ENCODE data around the gene RASGRP4. TPM values are rescaled to one million over a fixed set of nuclear protein-coding genes. Genes with fewer than 3 reads are reported as not detected.
"Not testable (repeated sequence)": the region's sequence is repeated elsewhere in the genome, so short reads cannot be mapped to it uniquely, and the experiment has no call there.

The RASGRP4 gene, protein sequence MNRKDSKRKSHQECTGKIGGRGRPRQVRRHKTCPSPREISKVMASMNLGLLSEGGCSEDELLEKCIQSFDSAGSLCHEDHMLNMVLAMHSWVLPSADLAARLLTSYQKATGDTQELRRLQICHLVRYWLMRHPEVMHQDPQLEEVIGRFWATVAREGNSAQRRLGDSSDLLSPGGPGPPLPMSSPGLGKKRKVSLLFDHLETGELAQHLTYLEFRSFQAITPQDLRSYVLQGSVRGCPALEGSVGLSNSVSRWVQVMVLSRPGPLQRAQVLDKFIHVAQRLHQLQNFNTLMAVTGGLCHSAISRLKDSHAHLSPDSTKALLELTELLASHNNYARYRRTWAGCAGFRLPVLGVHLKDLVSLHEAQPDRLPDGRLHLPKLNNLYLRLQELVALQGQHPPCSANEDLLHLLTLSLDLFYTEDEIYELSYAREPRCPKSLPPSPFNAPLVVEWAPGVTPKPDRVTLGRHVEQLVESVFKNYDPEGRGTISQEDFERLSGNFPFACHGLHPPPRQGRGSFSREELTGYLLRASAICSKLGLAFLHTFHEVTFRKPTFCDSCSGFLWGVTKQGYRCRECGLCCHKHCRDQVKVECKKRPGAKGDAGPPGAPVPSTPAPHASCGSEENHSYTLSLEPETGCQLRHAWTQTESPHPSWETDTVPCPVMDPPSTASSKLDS
- total RNA-seq, result 8.4 TPM
- long read RNA-seq, partial matches to known transcripts, result 2 of 2 reads
- long read RNA-seq, other reads (novel, unspliced or antisense), result 0 of 2 reads

DNA sequence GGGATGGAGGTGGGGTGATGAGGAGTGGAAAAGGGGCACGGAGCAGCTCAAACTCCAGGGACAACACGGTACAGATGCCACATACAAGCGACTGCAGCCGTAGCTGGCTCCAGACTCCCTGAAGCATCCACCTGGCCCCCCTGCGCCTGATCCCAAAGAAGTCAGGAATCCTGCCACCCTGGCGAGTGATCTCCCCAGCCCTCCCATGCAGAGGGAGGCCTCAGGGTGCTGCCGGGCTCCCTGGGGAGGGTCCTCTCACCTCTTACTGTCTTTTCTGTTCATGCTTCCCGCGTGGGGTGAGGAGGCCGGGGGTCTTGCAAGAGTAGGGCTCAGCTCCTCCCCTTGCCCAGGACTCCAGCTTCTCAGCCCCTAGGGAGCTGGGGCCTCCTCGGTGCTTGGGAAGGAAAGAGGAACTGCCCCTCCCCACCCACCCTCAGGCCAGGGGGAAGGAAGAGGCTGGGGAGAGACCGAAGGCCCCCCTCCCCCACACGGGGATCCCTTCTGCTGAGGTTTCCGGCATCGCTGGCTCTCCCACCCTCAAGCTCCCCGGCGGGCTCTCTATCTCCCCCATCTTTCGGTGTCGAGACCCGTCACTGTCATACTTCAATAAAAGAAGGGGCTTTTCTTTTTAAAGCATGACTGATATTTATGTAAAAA is at the start of gene RASGRP4:
TSS of gene RASGRP4 (minus strand) at position 410 of the 657 bp plus-strand sequence. CDS start at position 282, 128 bp downstream.
- DNase-seq (ENCODE audit: low spot score), result no peak

DNA sequence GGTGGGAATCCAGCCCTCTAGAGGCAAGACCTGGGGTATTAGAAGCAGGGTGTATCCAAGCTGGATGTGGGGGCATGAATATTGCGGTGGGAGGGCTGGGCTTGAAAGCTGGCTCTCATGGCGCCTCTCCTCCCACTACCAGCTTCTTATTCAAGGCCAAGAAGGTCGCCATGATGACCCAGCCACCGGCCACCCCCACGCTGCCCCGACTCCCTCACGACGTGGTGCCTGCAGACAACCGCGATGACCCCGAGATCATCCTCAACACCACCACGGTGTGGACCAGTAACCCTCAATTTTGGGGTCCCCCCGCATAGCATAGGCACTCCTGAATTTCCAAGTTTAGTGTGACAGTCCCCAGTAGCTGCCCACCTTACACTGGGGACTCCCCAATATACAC is 49.2 kb upstream of the RASGRP4 start:
- DNase-seq (ENCODE audit: low spot score), result no peak

DNA sequence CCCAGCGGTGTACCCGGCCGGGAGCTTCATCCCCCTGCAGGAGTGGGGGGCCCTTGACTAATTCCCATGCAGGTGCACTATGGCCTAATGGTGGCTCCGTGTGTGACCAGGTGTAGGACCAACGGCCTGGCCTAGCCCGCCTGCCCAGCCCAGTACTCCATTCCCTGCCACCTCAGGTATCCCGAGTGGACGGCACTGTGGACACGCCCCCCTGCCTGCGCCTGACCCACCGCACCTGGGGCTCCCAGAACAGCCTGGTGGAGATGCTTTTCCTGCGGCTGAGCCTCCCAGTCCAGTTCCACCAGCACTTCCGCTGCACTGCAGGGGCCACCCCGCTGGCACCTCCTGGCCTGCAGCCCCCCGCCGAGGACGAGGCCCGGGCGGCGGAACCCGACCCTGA is 47.2 kb upstream of the RASGRP4 start:
- DNase-seq (ENCODE audit: low spot score), result no peak

DNA sequence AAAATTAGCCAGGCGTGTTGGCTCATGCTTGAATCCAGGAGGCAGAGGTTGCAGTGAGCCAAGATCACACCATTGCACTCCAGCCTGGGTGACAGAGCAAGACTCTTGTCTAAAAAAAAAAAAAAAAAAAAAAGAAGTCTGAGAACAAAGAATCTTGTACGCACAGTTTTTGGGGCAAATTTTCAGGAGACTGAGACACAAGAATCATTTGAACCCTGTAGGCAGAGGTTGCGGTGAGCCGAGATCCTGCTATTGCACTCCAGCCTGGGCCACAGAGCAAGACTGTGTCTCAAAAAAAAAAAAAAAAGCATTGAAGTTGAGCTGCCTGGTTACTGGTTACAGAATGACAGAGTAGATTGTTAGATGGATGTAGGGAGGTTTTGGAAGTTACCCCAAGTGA is 46.7 kb upstream of the RASGRP4 start:
- not testable (repeated sequence) for DNase-seq (ENCODE audit: low spot score)

DNA sequence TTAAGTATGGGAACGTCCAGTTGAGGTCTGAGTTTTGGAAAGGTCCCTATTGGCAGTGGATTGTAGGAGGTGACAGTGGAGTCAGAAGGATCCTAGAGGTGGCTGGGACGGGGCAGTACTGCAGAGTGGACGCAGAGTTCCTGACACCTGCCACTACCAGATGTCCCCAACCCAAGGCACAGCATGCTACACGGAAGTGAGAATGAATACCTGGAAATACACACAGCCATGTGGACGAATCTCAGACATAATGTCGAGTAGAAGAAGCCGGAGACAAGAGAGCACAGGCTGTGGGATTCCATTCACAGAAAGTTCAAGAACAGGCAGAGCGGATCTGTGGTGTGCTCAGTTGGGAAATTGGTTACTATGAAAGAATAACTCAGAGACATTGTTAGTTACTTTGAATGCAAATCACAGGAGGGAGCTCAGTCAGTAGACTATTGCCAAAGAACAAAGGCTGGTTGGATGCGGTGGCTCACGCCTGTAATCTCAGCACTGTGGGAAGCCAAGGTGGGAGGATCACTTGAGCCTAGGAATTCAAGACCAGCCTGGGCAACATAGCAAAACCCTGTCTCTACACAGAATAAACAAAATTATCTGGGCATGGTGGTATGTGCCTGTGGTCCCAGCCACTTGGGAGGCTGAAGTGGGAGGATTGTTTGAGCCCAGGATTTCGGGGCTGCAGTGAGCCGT is 44.9 kb upstream of the RASGRP4 start:
- no peak for DNase-seq (ENCODE audit: low spot score)

DNA sequence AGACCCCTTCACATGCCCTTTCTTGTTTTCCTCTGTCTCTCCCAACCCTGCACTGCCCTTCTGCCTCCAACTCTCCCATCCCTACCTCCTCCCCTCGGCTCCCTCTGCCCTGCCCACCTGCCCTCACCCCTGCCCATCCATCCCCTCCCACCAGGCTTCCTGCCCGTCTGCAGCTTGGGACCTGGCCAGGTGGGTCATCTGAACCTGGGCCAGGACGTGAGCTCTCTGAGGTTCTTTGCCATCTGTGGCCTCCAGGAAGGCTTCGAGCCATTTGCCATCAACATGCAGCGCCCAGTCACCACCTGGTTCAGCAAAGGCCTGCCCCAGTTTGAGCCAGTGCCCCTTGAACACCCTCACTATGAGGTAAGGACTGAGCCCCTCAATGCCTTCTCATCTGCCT is 43.1 kb upstream of the RASGRP4 start:
- DNase-seq (ENCODE audit: low spot score), result no peak

DNA sequence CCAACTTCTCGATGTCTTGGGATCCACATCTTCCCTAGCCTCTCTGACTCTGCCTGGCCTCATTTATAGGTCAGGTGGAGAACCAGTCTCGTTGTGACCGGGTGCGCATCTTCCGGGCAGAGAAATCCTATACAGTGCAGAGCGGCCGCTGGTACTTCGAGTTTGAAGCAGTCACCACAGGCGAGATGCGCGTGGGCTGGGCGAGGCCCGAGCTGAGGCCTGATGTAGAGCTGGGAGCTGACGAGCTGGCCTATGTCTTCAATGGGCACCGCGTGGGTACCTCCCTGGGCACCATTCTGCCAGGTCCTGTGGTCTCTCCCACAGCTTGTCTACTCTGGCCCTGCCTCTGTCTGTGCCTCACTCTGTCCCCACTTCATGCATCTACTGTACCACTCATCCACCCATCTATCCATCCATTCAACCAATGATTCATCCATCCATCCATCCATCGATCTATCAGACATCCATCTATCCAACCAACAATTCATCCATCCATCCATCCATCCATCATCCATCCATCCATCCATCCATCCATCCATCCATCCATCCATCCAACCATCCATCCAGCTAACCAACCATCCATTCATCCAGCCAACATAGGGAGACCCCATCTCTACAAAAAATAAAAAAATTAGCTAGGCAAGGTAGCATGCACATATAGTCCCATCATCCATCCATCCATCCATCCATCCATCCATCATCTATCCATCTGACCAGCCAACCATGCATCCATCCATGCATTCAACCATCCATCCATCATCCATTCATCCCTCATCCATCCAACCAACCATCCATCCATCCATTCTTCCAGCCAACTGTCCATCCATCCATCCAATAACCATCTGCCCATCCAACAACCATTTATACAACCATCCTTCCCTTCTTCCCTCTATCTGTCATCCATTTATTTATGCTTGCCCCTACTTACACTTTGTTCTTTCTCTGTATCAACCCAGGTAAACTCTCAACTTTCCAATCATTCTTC is 41.8 kb upstream of the RASGRP4 start:
- no peak for DNase-seq (ENCODE audit: low spot score)

DNA sequence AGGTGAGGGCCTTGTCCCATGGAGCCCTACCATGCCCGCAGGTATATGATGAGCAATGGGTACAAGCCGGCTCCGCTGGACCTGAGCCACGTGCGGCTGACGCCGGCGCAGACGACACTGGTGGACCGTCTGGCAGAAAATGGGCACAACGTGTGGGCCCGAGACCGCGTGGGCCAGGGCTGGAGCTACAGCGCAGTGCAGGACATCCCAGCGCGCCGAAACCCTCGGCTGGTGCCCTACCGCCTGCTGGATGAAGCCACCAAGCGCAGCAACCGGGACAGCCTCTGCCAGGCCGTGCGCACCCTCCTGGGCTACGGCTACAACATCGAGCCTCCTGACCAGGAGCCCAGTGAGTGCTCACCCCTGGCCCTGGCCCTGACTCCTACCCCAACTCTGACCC is 40.0 kb upstream of the RASGRP4 start:
- DNase-seq (ENCODE audit: low spot score), result no peak

DNA sequence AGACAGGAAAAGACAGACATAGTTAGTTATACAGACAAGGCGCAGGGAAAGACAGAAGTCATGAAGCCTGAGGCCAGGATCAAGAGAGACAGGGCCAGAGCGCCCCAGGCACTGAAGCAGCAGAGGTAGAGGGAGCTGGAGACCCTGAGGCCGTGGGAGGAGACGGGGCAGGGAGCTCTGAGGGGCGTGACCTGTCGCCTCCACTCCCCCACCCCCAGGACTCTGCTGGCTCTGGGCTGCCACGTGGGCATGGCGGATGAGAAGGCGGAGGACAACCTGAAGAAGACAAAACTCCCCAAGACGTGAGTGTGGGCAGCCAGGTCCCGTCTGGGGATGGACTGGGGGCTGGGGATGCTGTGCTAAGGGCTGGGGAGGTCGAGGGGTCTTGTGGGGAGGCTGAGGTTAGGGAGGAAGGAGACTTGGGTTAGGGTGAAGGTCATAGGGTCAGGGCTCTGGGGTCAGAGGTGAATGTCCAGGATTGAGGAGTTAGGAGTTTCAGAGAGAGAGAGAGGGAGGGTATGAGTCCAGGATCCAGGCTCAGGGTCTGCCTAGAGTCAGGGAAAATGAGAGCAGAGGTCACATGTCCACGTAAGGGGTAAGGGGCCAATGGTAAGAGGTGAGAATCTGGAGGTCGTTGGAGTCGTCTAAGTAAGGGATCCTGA is 38.5 kb upstream of the RASGRP4 start:
- no peak for DNase-seq (ENCODE audit: low spot score)

DNA sequence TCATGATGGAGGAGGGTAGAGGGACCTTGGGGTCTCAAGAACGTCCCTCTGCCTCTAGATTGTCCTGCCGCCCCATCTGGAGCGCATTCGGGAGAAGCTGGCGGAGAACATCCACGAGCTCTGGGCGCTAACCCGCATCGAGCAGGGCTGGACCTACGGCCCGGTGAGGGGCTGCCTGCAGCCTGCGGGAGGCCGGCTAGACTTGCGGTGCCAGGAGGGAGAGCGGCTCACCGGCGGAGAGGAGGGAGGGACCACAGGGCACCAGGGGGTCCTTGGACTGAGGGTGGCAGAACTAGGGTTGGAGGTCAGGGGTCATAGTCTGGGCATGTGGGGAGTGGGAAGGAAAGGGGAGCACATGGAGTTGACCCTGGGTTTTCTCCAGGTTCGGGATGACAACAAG is 37.3 kb upstream of the RASGRP4 start:
- no peak for DNase-seq (ENCODE audit: low spot score)

DNA sequence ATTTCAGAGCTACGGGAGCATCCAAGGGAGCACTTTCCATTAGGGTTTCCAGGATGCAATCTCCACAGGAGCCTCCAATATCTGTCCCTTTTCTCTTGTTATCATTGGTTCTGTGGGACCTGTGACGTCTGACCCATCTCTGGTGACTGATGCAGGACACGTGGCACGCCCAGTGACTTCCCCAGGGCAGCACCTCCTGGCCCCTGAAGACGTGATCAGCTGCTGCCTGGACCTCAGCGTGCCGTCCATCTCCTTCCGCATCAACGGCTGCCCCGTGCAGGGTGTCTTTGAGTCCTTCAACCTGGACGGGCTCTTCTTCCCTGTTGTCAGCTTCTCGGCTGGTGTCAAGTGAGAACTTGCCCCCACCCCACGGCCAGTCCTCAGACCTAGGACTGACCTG is 33.0 kb upstream of the RASGRP4 start:
- no peak for DNase-seq (ENCODE audit: low spot score)

DNA sequence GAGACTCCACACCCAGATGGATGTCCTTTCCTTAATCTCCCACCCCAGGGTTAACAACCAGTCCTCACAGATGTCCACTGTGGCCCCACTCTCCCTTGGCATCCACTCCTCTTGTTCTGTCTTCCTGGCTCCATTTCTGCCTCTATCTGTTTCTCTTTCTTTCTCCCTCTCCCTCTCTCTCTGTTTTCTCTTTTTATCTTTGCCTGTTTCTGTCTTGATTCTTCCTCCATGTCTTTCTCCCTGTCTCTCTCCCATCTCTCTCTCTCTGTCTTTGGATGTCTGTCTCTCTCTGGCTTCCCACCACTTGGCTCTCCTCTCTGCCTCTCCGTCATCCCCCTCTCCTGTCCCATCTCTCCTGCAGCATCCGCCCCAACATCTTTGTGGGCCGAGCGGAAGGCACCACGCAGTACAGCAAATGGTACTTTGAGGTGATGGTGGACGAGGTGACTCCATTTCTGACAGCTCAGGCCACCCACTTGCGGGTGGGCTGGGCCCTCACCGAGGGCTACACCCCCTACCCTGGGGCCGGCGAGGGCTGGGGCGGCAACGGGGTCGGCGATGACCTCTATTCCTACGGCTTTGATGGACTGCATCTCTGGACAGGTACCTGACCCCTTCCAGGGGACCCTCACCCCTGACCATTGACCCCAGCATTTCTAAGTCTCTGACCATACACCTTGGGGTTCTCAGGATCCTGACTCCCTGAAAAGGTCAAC is 31.8 kb upstream of the RASGRP4 start:
- DNase-seq (ENCODE audit: low spot score), result no peak

DNA sequence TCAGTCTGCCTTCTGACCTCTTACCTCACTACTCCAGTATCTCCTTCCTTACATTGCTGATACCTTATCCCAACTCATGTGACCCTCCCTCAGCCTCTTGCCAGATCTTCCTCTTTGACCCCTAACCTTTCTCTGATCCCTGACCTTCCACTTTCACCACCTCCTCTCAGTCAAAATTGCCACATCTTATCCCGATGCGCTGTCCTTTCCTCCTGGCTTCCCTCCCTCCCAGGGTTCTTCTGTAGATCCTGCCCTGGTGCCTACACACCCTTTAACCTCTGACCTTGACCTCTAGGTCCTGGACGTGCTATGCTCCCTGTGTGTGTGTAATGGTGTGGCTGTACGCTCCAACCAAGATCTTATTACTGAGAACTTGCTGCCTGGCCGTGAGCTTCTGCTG is 31.2 kb upstream of the RASGRP4 start:
- no peak for DNase-seq (ENCODE audit: low spot score)

DNA sequence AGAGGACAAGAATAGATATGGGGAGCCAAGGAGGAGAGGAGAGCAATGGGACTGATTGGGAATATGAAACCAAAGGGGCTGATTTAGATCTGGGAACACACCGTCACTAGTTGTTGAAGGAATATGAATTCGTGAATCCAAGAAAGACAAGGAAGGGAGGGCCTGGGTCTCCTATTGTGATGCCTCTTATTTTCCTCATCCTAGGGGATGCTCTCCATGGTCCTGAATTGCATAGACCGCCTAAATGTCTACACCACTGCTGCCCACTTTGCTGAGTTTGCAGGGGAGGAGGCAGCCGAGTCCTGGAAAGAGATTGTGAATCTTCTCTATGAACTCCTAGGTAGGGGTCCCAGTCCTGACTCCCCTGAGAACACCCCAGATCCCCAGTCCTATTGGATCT is 29.0 kb upstream of the RASGRP4 start:
- DNase-seq (ENCODE audit: low spot score), result no peak

DNA sequence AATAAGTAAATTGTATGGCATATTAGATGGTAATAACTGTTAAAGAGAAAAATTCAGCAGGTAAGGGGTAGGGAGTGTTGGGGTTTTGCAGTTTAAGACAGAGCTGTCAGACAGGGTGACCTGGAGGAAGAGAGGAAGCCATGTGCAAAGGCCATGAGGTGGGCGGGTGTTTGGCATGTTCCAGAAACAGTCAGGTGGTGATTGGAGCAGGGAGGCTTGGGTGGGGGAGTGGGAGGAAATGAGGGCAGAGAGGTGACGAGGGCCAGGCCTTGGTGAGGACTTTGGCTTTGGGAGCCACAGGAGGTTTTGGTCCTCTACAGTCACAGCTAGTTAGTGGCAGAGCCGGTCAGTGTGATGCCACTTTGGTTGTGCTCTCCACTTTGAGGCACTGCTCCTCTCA is 27.6 kb upstream of the RASGRP4 start:
- no peak for DNase-seq (ENCODE audit: low spot score)

DNA sequence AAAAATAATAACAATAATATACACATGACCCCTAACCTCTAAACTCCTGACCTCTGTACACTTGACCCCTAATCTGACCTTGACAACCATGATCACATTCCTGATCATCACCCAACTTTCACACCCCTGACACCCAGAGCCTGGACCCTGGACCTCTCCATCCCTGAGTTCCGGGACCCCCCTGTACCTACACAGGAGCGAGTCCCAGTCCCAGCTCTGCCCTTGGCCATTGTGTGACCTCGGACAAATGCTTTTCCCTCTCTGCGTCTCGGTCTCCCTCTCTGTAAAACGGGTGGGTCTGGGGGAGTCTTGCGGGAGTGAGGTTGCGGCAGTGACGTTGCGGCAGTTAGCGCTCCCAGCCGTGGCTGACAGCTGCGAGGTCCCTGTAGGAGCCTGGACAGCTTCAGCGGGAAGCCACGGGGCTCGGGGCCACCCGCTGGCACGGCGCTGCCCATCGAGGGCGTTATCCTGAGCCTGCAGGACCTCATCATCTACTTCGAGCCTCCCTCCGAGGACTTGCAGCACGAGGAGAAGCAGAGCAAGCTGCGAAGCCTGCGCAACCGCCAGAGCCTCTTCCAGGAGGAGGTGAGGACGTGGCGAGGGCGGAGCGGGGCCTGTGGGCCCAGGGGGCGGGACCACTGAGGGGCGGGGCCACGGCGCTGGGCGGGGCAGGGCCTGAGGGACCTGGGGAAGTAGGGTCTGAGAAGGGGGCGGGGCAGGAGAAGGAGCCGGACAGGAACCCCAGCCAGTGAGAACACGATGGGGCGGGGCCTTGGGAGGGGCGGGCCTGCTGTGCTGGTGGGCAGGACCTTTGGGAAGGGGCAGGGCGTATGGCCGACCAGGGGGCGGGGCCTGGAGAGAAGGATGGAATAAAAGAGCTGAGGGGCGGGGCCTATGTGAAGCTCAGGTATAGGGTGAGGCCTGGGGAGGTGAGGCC is 26.7 kb upstream of the RASGRP4 start:
- no peak for DNase-seq (ENCODE audit: low spot score)

DNA sequence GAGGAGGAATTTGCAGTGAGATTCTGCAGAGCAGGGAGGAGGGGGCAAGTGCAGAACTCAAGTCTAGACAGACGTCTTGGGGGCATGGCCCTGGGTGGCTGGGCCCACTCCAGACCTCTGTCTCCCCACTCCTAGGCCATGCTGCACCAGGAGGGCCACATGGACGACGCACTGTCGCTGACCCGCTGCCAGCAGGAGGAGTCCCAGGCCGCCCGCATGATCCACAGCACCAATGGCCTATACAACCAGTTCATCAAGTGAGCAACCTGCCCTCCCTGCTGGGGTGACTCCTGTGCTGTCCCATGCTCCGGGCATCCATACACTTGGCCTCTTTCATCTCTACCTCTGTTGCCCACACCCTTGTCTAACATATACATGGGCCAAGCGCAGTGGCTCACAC is 25.6 kb upstream of the RASGRP4 start:
- no peak for DNase-seq (ENCODE audit: low spot score)

DNA sequence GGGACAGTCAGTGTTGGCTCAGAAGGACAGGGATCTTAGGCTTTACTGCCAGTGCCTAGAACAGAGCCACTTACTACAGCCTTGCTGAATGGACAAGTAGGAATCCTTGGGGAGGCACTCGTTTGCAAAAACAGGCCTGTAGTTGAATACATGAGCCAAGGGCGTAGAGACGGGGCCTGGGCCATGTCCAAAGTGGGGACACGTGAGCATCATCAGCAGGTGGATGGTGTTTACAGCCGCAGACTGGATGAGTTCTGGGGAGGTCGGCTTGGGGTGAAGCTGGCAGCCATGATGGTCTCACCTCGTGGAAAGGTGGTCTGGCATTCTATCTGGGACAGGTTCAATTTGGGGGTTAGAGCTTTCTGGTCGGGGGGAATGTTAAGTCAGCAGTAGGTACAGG is 25.0 kb upstream of the RASGRP4 start:
- no peak for DNase-seq (ENCODE audit: low spot score)
